EL (cell line): ENCODE measurements around the gene RAD23B.
"Not testable (repeated sequence)": the region's sequence is repeated elsewhere in the genome, so short reads cannot be mapped to it uniquely, and the experiment has no call there.

Experiments used
- DNase-seq: peaks from one replicate; pipeline ENCODE4 v3.0.0-alpha.2; 2016

RAD23B gene

GRCh38 chr9:107294756-107295155 is 11.7 kb downstream of the RAD23B start:
- DNase-seq, result no peak

- no peak for DNase-seq
Observed at GRCh38 chr9:107295995-107296394, 12.9 kb downstream of the RAD23B start.

- DNase-seq, result not testable (repeated sequence)
Observed at GRCh38 chr9:107296592-107296991, 13.5 kb downstream of the RAD23B start.

- DNase-seq, result peak; percentile 25
Observed at GRCh38 chr9:107299437-107299836, 16.4 kb downstream of the RAD23B start.

- no peak for DNase-seq
Observed at GRCh38 chr9:107306308-107306707, 23.2 kb downstream of the RAD23B start.

- DNase-seq, result no peak
Observed at GRCh38 chr9:107307331-107307730, 24.3 kb downstream of the RAD23B start.

GRCh38 chr9:107308461-107308860 is 25.4 kb downstream of the RAD23B start:
- no peak for DNase-seq

GRCh38 chr9:107309271-107309670 is 26.2 kb downstream of the RAD23B start:
- no peak for DNase-seq

GRCh38 chr9:107312376-107313050 is 29.4 kb downstream of the RAD23B start:
- DNase-seq, result peak; percentile 36

GRCh38 chr9:107313555-107314096 is 30.5 kb downstream of the RAD23B start:
- no peak for DNase-seq

GRCh38 chr9:107314763-107315162 is 31.7 kb downstream of the RAD23B start:
- no peak for DNase-seq

GRCh38 chr9:107316795-107317661 is 33.9 kb downstream of the RAD23B start:
- DNase-seq, result no peak

- DNase-seq, result no peak
Observed at GRCh38 chr9:107322643-107323042, 39.6 kb downstream of the RAD23B start.

GRCh38 chr9:107323836-107324585 is 40.9 kb downstream of the RAD23B start:
- no peak for DNase-seq

- DNase-seq, result no peak
Observed at GRCh38 chr9:107325842-107326241, 42.8 kb downstream of the RAD23B start.

GRCh38 chr9:107328510-107328909 is 45.4 kb downstream of the RAD23B start:
- DNase-seq, result no peak

- DNase-seq, result no peak
Observed at GRCh38 chr9:107330420-107330819, 47.3 kb downstream of the RAD23B start.

- DNase-seq, result no peak
Observed at GRCh38 chr9:107332883-107333282, 49.8 kb downstream of the RAD23B start.

GRCh38 chr9:107333363-107333762 is 50.3 kb downstream of the RAD23B start:
- DNase-seq, result no peak

- DNase-seq, result no peak
Observed at GRCh38 chr9:107334103-107334776, 51.2 kb downstream of the RAD23B start.

GRCh38 chr9:107335331-107335730 is 52.3 kb downstream of the RAD23B start:
- no peak for DNase-seq

- DNase-seq, result peak; percentile 70
Observed at GRCh38 chr9:107336718-107337360, 53.8 kb downstream of the RAD23B start.
